Fibroblast of upper back skin (primary cell): ENCODE measurements around the gene ANKRD22.
A peak's percentile ranks its signal among the peaks of the same experiment; 100 is the strongest.
"Not testable (repeated sequence)": the region's sequence is repeated elsewhere in the genome, so short reads cannot be mapped to it uniquely, and the experiment has no call there.

Source experiments
- DNase-seq: peaks from one replicate; pipeline ENCODE4 v3.0.0-alpha.2; 2013

ANKRD22 gene

GRCh38 chr10:88877298-88877697, 25.7 kb upstream of the ANKRD22 start:
- DNase-seq: no peak

GRCh38 chr10:88875081-88875480, 23.4 kb upstream of the ANKRD22 start:
- DNase-seq: no peak

GRCh38 chr10:88874281-88874680, 22.6 kb upstream of the ANKRD22 start:
- peak; percentile 37 for DNase-seq

- DNase-seq: no peak
These were observed 22.1 kb upstream of the ANKRD22 start for GRCh38 chr10:88873757-88874156.

- no peak for DNase-seq
These were observed 18.4 kb upstream of the ANKRD22 start for GRCh38 chr10:88870089-88870488.

GRCh38 chr10:88866454-88866853, 14.8 kb upstream of the ANKRD22 start:
- DNase-seq: no peak

GRCh38 chr10:88865281-88865876, 13.7 kb upstream of the ANKRD22 start:
- DNase-seq: no peak

- DNase-seq: no peak
These were observed 9.4 kb upstream of the ANKRD22 start for GRCh38 chr10:88861036-88861435.

- DNase-seq: no peak
These were observed 6.8 kb upstream of the ANKRD22 start for GRCh38 chr10:88858491-88858890.

GRCh38 chr10:88857831-88858230, 6.2 kb upstream of the ANKRD22 start:
- no peak for DNase-seq

GRCh38 chr10:88854684-88855083, 3.0 kb upstream of the ANKRD22 start:
- no peak for DNase-seq

- DNase-seq: no peak
These were observed 1.7 kb upstream of the ANKRD22 start for GRCh38 chr10:88853155-88853881.

GRCh38 chr10:88852327-88852726, 683 bp upstream of the ANKRD22 start:
- no peak for DNase-seq

GRCh38 chr10:88850712-88851111, 932 bp downstream of the ANKRD22 start:
- DNase-seq: no peak

- DNase-seq: peak; percentile 16
These were observed 2.4 kb downstream of the ANKRD22 start for GRCh38 chr10:88849234-88849633.

- DNase-seq: peak; percentile 77
These were observed 3.1 kb downstream of the ANKRD22 start for GRCh38 chr10:88848499-88848898.

- DNase-seq: no peak
These were observed 8.5 kb downstream of the ANKRD22 start for GRCh38 chr10:88843171-88843570.

GRCh38 chr10:88841316-88842111, 10.1 kb downstream of the ANKRD22 start:
- no peak for DNase-seq

GRCh38 chr10:88840881-88841280, 10.8 kb downstream of the ANKRD22 start:
- no peak for DNase-seq

- DNase-seq: no peak
These were observed 11.5 kb downstream of the ANKRD22 start for GRCh38 chr10:88840104-88840503.

GRCh38 chr10:88838766-88839350, 12.8 kb downstream of the ANKRD22 start:
- DNase-seq: no peak

- DNase-seq: not testable (repeated sequence)
These were observed 14.0 kb downstream of the ANKRD22 start for GRCh38 chr10:88837632-88838031.

GRCh38 chr10:88835910-88836221, 15.8 kb downstream of the ANKRD22 start:
- no peak for DNase-seq
